ENCODE data around the gene PRKCH.

Gene PRKCH

GRCh38 chr14:61488417-61489401 lies 167.3 kb downstream of the PRKCH start:
- TF ChIP-seq, protein P1, sequence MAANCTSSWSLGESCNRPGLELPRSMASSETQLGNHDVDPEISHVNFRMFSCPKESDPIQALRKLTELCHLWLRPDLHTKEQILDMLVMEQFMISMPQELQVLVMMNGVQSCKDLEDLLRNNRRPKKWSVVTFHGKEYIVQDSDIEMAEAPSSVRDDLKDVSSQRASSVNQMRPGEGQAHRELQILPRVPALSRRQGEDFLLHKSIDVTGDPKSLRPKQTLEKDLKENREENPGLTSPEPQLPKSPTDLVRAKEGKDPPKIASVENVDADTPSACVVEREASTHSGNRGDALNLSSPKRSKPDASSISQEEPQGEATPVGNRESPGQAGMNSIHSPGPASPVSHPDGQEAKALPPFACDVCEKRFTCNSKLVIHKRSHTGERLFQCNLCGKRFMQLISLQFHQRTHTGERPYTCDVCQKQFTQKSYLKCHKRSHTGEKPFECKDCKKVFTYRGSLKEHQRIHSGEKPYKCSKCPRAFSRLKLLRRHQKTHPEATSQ (tag by site-specific recombination; IDR thresholded peaks at IDR 0.05): no peak
- TF ChIP-seq ZNF510 (tag by site-specific recombination; IDR thresholded peaks at IDR 0.05; ENCODE audit: insufficient replicate concordance): no peak
- TF ChIP-seq ZNF391 (tag by site-specific recombination; IDR thresholded peaks at IDR 0.05; ENCODE audit: borderline replicate concordance, low read depth): no peak
- TF ChIP-seq HOXC10 (CRISPR knock-in tag; IDR thresholded peaks at IDR 0.05): no peak
- TF ChIP-seq ZNF555 (tag by site-specific recombination; conservative IDR thresholded peaks at IDR 0.05): no peak
- TF ChIP-seq, protein P2, sequence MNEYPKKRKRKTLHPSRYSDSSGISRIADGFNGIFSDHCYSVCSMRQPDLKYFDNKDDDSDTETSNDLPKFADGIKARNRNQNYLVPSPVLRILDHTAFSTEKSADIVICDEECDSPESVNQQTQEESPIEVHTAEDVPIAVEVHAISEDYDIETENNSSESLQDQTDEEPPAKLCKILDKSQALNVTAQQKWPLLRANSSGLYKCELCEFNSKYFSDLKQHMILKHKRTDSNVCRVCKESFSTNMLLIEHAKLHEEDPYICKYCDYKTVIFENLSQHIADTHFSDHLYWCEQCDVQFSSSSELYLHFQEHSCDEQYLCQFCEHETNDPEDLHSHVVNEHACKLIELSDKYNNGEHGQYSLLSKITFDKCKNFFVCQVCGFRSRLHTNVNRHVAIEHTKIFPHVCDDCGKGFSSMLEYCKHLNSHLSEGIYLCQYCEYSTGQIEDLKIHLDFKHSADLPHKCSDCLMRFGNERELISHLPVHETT (tag by site-specific recombination; IDR thresholded peaks at IDR 0.05): no peak
- no peak for TF ChIP-seq ZNF670 (tag by site-specific recombination; IDR thresholded peaks at IDR 0.05; ENCODE audit: low read depth)
- no peak for TF ChIP-seq ZNF274 (IDR thresholded peaks at IDR 0.05; ENCODE audit: low read length)
- no peak for TF ChIP-seq ZNF274 (tag by site-specific recombination; IDR thresholded peaks at IDR 0.05; ENCODE audit: borderline replicate concordance)
- no peak for TF ChIP-seq ZNF473 (tag by site-specific recombination; IDR thresholded peaks at IDR 0.05)
- TF ChIP-seq ZNF112 (tag by site-specific recombination; IDR thresholded peaks at IDR 0.05): no peak
- no peak for TF ChIP-seq ZNF610 (tag by site-specific recombination; IDR thresholded peaks at IDR 0.05; ENCODE audit: borderline replicate concordance)
- no peak for TF ChIP-seq ZNF155 (tag by site-specific recombination; IDR thresholded peaks at IDR 0.05)
- TF ChIP-seq, protein P3, sequence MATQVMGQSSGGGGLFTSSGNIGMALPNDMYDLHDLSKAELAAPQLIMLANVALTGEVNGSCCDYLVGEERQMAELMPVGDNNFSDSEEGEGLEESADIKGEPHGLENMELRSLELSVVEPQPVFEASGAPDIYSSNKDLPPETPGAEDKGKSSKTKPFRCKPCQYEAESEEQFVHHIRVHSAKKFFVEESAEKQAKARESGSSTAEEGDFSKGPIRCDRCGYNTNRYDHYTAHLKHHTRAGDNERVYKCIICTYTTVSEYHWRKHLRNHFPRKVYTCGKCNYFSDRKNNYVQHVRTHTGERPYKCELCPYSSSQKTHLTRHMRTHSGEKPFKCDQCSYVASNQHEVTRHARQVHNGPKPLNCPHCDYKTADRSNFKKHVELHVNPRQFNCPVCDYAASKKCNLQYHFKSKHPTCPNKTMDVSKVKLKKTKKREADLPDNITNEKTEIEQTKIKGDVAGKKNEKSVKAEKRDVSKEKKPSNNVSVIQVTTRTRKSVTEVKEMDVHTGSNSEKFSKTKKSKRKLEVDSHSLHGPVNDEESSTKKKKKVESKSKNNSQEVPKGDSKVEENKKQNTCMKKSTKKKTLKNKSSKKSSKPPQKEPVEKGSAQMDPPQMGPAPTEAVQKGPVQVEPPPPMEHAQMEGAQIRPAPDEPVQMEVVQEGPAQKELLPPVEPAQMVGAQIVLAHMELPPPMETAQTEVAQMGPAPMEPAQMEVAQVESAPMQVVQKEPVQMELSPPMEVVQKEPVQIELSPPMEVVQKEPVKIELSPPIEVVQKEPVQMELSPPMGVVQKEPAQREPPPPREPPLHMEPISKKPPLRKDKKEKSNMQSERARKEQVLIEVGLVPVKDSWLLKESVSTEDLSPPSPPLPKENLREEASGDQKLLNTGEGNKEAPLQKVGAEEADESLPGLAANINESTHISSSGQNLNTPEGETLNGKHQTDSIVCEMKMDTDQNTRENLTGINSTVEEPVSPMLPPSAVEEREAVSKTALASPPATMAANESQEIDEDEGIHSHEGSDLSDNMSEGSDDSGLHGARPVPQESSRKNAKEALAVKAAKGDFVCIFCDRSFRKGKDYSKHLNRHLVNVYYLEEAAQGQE (tag by site-specific recombination; IDR thresholded peaks at IDR 0.05): no peak
- no peak for TF ChIP-seq RBAK (tag by site-specific recombination; IDR thresholded peaks at IDR 0.05)
- no peak overlapping the region for H3K4me3 ChIP-seq (ENCODE audit: low read depth, low read length)
- no peaks in the 10 kb centered on the region for H3K9me3 ChIP-seq (ENCODE audit: control insufficient read depth, insufficient read depth, low read depth, low read length)
- no peaks in the 10 kb centered on the region for H3K36me3 ChIP-seq (ENCODE audit: control insufficient read depth in 2 of 2, insufficient read depth in 1 of 2, low read length in 2 of 2)
- ChIA-PET POLR2A (no interaction called here), CTCF (interaction anchor here (3.0 kb wide), 1 partner anchor 13 kb away, joined by 14 read pairs; no protein-coding TSS in a partner anchor)
- H3K27ac ChIP-seq (ENCODE audit: extremely low read depth, low read depth, low read length): no peak overlapping the region
- no peaks in the 10 kb centered on the region for H3K4me1 ChIP-seq (ENCODE audit: control insufficient read depth, insufficient read depth, low read length)

DNA sequence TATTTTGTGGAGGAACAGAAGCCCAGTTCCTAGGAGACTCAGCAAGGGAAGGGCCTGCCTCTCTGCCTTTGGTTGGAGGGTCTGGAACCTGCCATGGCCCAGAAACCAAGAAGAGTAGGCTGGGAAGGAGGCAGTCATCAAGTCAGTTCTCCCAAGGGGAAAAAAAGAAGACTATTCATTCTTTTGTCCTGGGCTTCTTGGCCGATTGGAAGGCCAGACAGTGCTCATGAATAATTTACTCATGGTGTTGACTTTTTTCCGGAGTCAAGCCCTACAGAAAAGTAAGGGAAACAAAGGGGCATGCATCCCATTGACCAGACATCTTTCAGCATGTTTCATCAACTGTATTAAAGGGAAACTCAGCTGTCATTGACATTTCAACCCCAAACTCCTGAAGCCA lies 168.1 kb downstream of the PRKCH start:
- Histone ChIP-seq H3K27ac (ENCODE audit: extremely low read depth, low read depth, low read length) (no peak overlapping the region), H3K9me3 (ENCODE audit: control insufficient read depth, insufficient read depth, low read depth, low read length) (no peaks in the 10 kb centered on the region), H3K4me1 (ENCODE audit: control insufficient read depth, insufficient read depth, low read length) (no peaks in the 10 kb centered on the region), H3K36me3 (ENCODE audit: control insufficient read depth in 2 of 2, insufficient read depth in 1 of 2, low read length in 2 of 2) (no peaks in the 10 kb centered on the region), H3K4me3 (ENCODE audit: low read depth, low read length) (no peak overlapping the region)
- no peak for TF ChIP-seq MZF1 (tag by site-specific recombination; IDR thresholded peaks at IDR 0.05; ENCODE audit: borderline replicate concordance)
- TF ChIP-seq, protein P4, sequence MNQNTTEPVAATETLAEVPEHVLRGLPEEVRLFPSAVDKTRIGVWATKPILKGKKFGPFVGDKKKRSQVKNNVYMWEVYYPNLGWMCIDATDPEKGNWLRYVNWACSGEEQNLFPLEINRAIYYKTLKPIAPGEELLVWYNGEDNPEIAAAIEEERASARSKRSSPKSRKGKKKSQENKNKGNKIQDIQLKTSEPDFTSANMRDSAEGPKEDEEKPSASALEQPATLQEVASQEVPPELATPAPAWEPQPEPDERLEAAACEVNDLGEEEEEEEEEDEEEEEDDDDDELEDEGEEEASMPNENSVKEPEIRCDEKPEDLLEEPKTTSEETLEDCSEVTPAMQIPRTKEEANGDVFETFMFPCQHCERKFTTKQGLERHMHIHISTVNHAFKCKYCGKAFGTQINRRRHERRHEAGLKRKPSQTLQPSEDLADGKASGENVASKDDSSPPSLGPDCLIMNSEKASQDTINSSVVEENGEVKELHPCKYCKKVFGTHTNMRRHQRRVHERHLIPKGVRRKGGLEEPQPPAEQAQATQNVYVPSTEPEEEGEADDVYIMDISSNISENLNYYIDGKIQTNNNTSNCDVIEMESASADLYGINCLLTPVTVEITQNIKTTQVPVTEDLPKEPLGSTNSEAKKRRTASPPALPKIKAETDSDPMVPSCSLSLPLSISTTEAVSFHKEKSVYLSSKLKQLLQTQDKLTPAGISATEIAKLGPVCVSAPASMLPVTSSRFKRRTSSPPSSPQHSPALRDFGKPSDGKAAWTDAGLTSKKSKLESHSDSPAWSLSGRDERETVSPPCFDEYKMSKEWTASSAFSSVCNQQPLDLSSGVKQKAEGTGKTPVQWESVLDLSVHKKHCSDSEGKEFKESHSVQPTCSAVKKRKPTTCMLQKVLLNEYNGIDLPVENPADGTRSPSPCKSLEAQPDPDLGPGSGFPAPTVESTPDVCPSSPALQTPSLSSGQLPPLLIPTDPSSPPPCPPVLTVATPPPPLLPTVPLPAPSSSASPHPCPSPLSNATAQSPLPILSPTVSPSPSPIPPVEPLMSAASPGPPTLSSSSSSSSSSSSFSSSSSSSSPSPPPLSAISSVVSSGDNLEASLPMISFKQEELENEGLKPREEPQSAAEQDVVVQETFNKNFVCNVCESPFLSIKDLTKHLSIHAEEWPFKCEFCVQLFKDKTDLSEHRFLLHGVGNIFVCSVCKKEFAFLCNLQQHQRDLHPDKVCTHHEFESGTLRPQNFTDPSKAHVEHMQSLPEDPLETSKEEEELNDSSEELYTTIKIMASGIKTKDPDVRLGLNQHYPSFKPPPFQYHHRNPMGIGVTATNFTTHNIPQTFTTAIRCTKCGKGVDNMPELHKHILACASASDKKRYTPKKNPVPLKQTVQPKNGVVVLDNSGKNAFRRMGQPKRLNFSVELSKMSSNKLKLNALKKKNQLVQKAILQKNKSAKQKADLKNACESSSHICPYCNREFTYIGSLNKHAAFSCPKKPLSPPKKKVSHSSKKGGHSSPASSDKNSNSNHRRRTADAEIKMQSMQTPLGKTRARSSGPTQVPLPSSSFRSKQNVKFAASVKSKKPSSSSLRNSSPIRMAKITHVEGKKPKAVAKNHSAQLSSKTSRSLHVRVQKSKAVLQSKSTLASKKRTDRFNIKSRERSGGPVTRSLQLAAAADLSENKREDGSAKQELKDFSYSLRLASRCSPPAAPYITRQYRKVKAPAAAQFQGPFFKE (tag by site-specific recombination; IDR thresholded peaks at IDR 0.05; ENCODE audit: borderline replicate concordance): no peak
- TF ChIP-seq, protein P5, sequence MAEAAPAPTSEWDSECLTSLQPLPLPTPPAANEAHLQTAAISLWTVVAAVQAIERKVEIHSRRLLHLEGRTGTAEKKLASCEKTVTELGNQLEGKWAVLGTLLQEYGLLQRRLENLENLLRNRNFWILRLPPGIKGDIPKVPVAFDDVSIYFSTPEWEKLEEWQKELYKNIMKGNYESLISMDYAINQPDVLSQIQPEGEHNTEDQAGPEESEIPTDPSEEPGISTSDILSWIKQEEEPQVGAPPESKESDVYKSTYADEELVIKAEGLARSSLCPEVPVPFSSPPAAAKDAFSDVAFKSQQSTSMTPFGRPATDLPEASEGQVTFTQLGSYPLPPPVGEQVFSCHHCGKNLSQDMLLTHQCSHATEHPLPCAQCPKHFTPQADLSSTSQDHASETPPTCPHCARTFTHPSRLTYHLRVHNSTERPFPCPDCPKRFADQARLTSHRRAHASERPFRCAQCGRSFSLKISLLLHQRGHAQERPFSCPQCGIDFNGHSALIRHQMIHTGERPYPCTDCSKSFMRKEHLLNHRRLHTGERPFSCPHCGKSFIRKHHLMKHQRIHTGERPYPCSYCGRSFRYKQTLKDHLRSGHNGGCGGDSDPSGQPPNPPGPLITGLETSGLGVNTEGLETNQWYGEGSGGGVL (tag by site-specific recombination; IDR thresholded peaks at IDR 0.05): no peak
- no peak for TF ChIP-seq SCRT2 (tag by site-specific recombination; IDR thresholded peaks at IDR 0.05)
- POLR2A ChIA-PET: interaction anchor here (0.9 kb wide), 1 partner anchor 205 kb away, joined by 3 read pairs; the partner anchor contains the start of gene HIF1A
- CTCF ChIA-PET: interaction anchor here (0.7 to 3.0 kb wide), 2 partner anchors 13 to 126 kb away, joined by 3 to 14 read pairs; no protein-coding TSS in a partner anchor
